ENCODE results near the gene PDGFRA.
A peak's percentile ranks its signal among the peaks of the same experiment; 100 is the strongest.

The PDGFRA gene

DNA sequence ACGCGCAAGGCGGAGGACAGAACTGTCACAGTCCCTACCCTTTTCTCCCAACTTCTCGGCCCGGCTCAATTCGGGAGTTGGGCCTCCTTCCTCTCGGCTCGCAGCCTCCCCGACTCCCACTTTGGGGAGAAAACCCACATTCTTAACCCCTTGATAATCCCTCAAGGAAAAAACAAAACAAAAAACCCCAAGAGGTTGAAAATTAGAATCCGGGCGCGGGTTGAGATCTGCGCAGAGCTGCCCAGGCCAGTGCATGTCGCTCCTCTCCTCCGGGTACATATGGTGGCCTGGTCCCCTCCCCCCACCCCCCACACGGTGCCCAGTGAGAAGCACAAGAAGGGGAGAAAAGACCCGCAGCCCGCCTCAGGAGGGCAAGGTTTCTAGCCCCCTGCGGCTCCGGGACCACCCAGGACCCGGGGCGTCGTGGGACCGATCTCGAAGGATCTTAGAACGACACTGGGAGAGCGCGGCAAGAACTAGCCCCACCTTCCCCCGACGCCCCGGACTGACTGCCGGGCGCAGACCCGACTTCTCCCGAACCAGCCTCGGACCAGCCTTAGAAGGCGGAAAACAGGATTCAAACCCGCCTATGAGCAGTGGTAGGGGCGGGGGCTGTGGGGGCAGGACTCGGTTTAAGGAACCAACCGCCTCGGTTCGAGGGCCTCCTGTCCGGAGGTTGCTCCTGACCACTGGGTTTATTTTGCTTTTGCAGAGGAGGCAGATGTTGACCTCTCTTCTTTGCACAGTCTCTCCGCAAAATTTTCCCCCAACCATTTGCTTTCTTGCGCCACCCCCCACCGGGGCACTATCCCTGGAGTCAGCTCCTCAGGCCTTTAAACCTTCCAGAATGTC lies 2.5 kb upstream of the PDGFRA start:
- Histone ChIP-seq H3K27me3 (ENCODE audit: control insufficient read depth, insufficient read depth, low read length) (peaks cover 9% of the 10 kb centered on the region), H2AFZ (peak overlapping the region; percentile 16), H3K9ac (no peak overlapping the region), H3K4me2 (ENCODE audit: low read length) (peak overlapping the region; percentile 52), H3K79me2 (no peaks in the 10 kb centered on the region), H3K4me3 (ENCODE audit: low read depth, low read length) (peak overlapping the region; percentile 39), H3K27ac (no peak overlapping the region), H3K36me3 (ENCODE audit: control insufficient read depth, insufficient read depth, low read length) (no peaks in the 10 kb centered on the region), H3K9me3 (ENCODE audit: control insufficient read depth, low read length) (no peaks in the 10 kb centered on the region), H3K4me1 (no peaks in the 10 kb centered on the region)
- TF ChIP-seq, protein P1, sequence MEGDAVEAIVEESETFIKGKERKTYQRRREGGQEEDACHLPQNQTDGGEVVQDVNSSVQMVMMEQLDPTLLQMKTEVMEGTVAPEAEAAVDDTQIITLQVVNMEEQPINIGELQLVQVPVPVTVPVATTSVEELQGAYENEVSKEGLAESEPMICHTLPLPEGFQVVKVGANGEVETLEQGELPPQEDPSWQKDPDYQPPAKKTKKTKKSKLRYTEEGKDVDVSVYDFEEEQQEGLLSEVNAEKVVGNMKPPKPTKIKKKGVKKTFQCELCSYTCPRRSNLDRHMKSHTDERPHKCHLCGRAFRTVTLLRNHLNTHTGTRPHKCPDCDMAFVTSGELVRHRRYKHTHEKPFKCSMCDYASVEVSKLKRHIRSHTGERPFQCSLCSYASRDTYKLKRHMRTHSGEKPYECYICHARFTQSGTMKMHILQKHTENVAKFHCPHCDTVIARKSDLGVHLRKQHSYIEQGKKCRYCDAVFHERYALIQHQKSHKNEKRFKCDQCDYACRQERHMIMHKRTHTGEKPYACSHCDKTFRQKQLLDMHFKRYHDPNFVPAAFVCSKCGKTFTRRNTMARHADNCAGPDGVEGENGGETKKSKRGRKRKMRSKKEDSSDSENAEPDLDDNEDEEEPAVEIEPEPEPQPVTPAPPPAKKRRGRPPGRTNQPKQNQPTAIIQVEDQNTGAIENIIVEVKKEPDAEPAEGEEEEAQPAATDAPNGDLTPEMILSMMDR (IDR thresholded peaks at IDR 0.05), result no peak

DNA sequence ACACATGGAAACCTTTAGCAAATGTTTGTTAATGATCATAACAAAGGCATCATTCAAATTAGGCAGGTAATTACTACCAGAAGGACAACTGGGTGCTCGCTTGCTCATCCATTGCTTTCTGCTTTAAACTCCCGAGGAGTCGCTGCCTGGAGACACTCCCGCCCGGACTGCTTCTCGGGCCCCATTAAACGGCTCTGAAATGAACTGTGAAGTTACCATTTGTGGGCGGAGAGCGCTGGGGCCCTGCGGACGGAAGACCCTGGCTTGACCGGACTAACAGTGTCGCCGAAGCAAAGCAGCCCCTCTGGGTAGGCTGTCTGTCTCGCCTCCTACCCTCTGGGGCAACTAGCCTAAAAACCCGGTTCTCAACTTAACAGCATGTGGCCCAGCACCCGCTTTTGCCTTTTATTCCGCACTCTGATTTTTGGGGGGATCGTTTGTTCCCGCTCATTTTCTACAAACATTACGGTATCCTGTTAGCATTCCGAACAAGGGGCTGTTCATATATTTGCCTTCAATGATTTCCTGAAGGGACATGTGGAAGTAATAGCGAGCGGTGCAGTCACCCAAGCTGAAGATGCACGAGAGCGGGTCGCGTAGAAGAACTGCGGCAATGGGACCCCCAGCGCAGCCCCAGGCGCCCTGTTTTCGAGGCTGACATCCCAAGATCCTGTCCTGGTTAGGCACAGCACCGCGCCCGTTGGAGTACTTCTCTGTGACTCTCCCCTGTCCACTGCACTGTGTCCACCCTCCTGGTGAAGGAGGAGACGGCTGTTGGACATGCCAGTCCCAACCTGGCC lies 1.6 kb upstream of the PDGFRA start:
- H3K27me3 ChIP-seq (ENCODE audit: control insufficient read depth, insufficient read depth, low read length), result peaks cover 14% of the 10 kb centered on the region
- H3K4me2 ChIP-seq (ENCODE audit: low read length), result peak overlapping the region; percentile 42
- H3K36me3 ChIP-seq (ENCODE audit: control insufficient read depth, insufficient read depth, low read length), result no peaks in the 10 kb centered on the region
- no peak overlapping the region for H3K4me3 ChIP-seq (ENCODE audit: low read depth, low read length)
- H3K27ac ChIP-seq, result no peak overlapping the region
- no peak overlapping the region for H3K9ac ChIP-seq
- TF ChIP-seq, protein P1 (IDR thresholded peaks at IDR 0.05), result no peak
- H3K9me3 ChIP-seq (ENCODE audit: control insufficient read depth, low read length), result no peaks in the 10 kb centered on the region
- no peak overlapping the region for H2AFZ ChIP-seq
- H3K4me1 ChIP-seq, result no peaks in the 10 kb centered on the region
- no peaks in the 10 kb centered on the region for H3K79me2 ChIP-seq

DNA sequence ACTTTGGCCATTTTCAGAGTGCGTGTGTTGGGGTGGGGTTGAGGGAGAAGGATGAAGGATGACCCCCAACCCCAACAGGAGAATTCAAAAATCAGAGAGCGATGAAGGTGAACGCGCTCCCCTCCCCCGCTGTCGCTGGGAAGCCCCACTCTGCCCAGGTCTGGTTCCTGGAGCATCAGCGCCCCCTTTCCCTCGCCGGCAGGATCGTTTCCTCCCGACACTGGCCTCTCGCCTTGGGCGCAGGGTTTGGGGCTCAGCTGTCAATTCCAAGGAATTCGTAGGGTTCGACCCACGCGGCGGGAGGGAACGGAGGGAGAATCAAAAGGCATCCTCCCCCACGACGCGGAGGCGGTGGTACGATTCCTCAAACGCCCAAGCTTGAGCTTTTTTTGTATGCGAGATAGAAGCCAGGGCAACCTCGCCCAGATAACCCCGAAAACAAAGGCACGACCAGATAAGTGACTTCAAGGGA lies 1.0 kb upstream of the PDGFRA start:
- H3K4me1 ChIP-seq, result no peaks in the 10 kb centered on the region
- no peaks in the 10 kb centered on the region for H3K9me3 ChIP-seq (ENCODE audit: control insufficient read depth, low read length)
- H2AFZ ChIP-seq, result no peak overlapping the region
- H3K4me2 ChIP-seq (ENCODE audit: low read length), result peak overlapping the region; percentile 42
- H3K27ac ChIP-seq, result peak overlapping the region; percentile 49
- H3K27me3 ChIP-seq (ENCODE audit: control insufficient read depth, insufficient read depth, low read length), result peaks cover 14% of the 10 kb centered on the region
- no peak overlapping the region for H3K9ac ChIP-seq
- TF ChIP-seq, protein P1 (IDR thresholded peaks at IDR 0.05), result peak; percentile 14
- no peaks in the 10 kb centered on the region for H3K79me2 ChIP-seq
- H3K36me3 ChIP-seq (ENCODE audit: control insufficient read depth, insufficient read depth, low read length), result no peaks in the 10 kb centered on the region
- no peak overlapping the region for H3K4me3 ChIP-seq (ENCODE audit: low read depth, low read length)

DNA sequence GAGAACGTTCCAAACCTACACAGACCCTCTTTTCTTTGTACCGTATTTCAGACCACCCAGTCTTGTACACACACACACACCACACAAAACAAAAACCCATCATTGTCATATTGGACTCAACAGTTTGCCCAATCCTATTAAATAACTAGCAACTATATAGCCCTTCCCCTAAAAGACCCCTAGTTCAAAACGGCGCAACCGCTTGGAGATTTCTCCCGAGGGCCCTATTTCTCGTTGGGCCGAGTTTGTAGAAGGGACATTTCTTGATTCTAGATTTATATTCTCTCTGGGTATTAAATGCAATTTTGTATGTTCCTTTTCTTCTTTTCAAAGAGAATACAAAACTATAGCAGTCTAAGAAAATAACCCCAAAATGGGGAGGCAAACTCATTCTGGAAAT lies 547 bp upstream of the PDGFRA start:
- Histone ChIP-seq H3K4me3 (ENCODE audit: low read depth, low read length) (no peak overlapping the region), H3K4me1 (no peaks in the 10 kb centered on the region)

More for the DNA sequence above, 547 bp upstream of the PDGFRA start:
- H3K36me3 ChIP-seq (ENCODE audit: control insufficient read depth, insufficient read depth, low read length), result no peaks in the 10 kb centered on the region
- no peaks in the 10 kb centered on the region for H3K79me2 ChIP-seq
- H2AFZ ChIP-seq, result no peak overlapping the region
- H3K9ac ChIP-seq, result no peak overlapping the region
- H3K9me3 ChIP-seq (ENCODE audit: control insufficient read depth, low read length), result no peaks in the 10 kb centered on the region
- peaks cover 14% of the 10 kb centered on the region for H3K27me3 ChIP-seq (ENCODE audit: control insufficient read depth, insufficient read depth, low read length)
- H3K27ac ChIP-seq, result peak overlapping the region; percentile 49
- no peak overlapping the region for H3K4me2 ChIP-seq (ENCODE audit: low read length)
- TF ChIP-seq, protein P1 (IDR thresholded peaks at IDR 0.05), result no peak

Data from parathyroid adenoma (tissue), 2 donors.